ENCODE results near the gene FMR1NB. TPM values are rescaled to one million over a fixed set of nuclear protein-coding genes. Genes with fewer than 3 reads are reported as not detected.

FMR1NB gene
- total and polyA plus RNA-seq, 11 donors: not detected

GRCh38 chrX:148020329-148020728 is 39.2 kb downstream of the FMR1NB start:
- 52 to 88% (median 70%) methylated on average over 2 of the region's 2 CpGs for WGBS, 4 donors
- DNase-seq: no peak
- peaks cover 0 to 8% (median 0%) of the 10 kb centered on the region in 12 donors for H3K9me3 ChIP-seq
- H3K4me1 ChIP-seq: no peaks in the 10 kb centered on the region
- H3K27ac ChIP-seq: no peak overlapping the region
- no peak for ATAC-seq
- H3K4me3 ChIP-seq: no peak overlapping the region
- H3K36me3 ChIP-seq: no peaks in the 10 kb centered on the region
- intact Hi-C loops (cut with DNase I): no loop called here
- TF ChIP-seq CTCF (IDR thresholded peaks at IDR 0.05) (no peak), POLR2A (IDR thresholded peaks at IDR 0.05) (no peak)
- H3K27me3 ChIP-seq: peaks cover 0 to 5% (median 0%) of the 10 kb centered on the region in 9 donors

- TF ChIP-seq CTCF (IDR thresholded peaks at IDR 0.05) (no peak), POLR2A (IDR thresholded peaks at IDR 0.05) (no peak)
- ATAC-seq (no peak), DNase-seq (no peak)
- 65 to 83% (median 72%) methylated on average over 8 of the region's 8 CpGs for WGBS, 4 donors
- intact Hi-C loops (cut with DNase I): no loop called here
- H3K36me3 ChIP-seq: no peaks in the 10 kb centered on the region
- no peak overlapping the region for H3K4me3 ChIP-seq
- no peaks in the 10 kb centered on the region for H3K27me3 ChIP-seq
- no peaks in the 10 kb centered on the region for H3K4me1 ChIP-seq
- no peak overlapping the region for H3K27ac ChIP-seq
- no peaks in the 10 kb centered on the region for H3K9me3 ChIP-seq
These were observed 43.5 kb downstream of the FMR1NB start for GRCh38 chrX:148024425-148025148.

- peak overlapping the region in 6 of 12 donors; percentile 43 to 76 (median 61) for H3K27ac ChIP-seq
- no peak for TF ChIP-seq POLR2A (IDR thresholded peaks at IDR 0.05)
- no peak for TF ChIP-seq CTCF (IDR thresholded peaks at IDR 0.05)
- WGBS, 4 donors: 25 to 39% (median 35%) methylated on average over 2 of the region's 2 CpGs
- ATAC-seq (peak; percentile 78 to 96 (median 91)), DNase-seq (peak in 1 of 5 donors; percentile 39)
- peaks cover 0 to 3% (median 0%) of the 10 kb centered on the region in 12 donors for H3K4me1 ChIP-seq
- no peaks in the 10 kb centered on the region for H3K27me3 ChIP-seq
- intact Hi-C loops (cut with DNase I): loop anchor here in 1 of 10 donors (5.0 kb wide), 1 partner anchor 123 kb away; the partner anchor contains the start of gene FMR1
- no peak overlapping the region for H3K4me3 ChIP-seq
- no peaks in the 10 kb centered on the region for H3K9me3 ChIP-seq
- H3K36me3 ChIP-seq: no peaks in the 10 kb centered on the region
These were observed 54.2 kb downstream of the FMR1NB start for GRCh38 chrX:148035380-148035779.

GRCh38 chrX:148037020-148037419 is 55.9 kb downstream of the FMR1NB start:
- Histone ChIP-seq H3K36me3 (no peaks in the 10 kb centered on the region), H3K27me3 (no peaks in the 10 kb centered on the region), H3K4me1 (peaks cover 0 to 3% (median 0%) of the 10 kb centered on the region in 12 donors), H3K9me3 (no peaks in the 10 kb centered on the region), H3K27ac (no peak overlapping the region), H3K4me3 (no peak overlapping the region)
- DNase-seq (no peak), ATAC-seq (no peak)
- TF ChIP-seq POLR2A (IDR thresholded peaks at IDR 0.05) (no peak), CTCF (IDR thresholded peaks at IDR 0.05) (no peak)
- WGBS, 4 donors: 71 to 83% (median 79%) methylated on average over 1 of the region's 1 CpG
- intact Hi-C loops (cut with DNase I): loop anchor here in 1 of 10 donors (5.0 kb wide), 1 partner anchor 125 kb away; the partner anchor contains the start of gene FMR1
